GM12878 (cell line): ENCODE results near the gene SEPTIN5. TPM values are rescaled to one million over a fixed set of nuclear protein-coding genes. Genes with fewer than 3 reads are reported as not detected.

Source experiments
- ATAC-seq: fragments of 200-7000 bp; cut with Tn5 transposase; 3 replicates; pipeline ENCODE4 v1.9.1; 2020; ENCODE audit warnings: mild to moderate bottlenecking, moderate library complexity
- BruUV-seq: library from RNA; stranded (reverse); fragments of 400-500 nt; replicated peaks from 2 replicates; lab custom pipeline; 2021; lab: Mats Ljungman, UMichigan
- CTCF ChIA-PET: fragments of 300-600 bp; sonication (Branson Sonifier 250); formaldehyde crosslinking; extraction: SDS; loops from one replicate; lab custom pipeline; 2021; ENCODE audit warnings: inconsistent platforms; lab: Yijun Ruan, JAX
- POLR2A ChIA-PET: fragments of 350-600 bp; formaldehyde crosslinking; extraction: SDS; loops from one replicate; lab custom pipeline; 2021; ENCODE audit warnings: inconsistent platforms; lab: Charles Lee
- RAD21 ChIA-PET: fragments of 300-600 bp; sonication (Branson Sonifier 250); formaldehyde crosslinking; loops from one replicate; lab custom pipeline; 2023; ENCODE audit warnings: antibody characterized with exemption; ENCODE audit not compliant: unreplicated experiment; lab: Charles Lee
- SMC1A ChIA-PET: fragments of 300-600 bp; sonication (Branson Sonifier 250); formaldehyde crosslinking; loops from one replicate; lab custom pipeline; 2023; ENCODE audit not compliant: unreplicated experiment, uncharacterized antibody; lab: Charles Lee
- DNase-seq: peaks from one replicate; pipeline ENCODE4 v3.0.0-alpha.2; 2011; ENCODE audit warnings: low read depth, low spot score
- FAIRE-seq: peaks from 3 replicates; lab custom pipeline; 2011; peaks lifted over from hg19 to GRCh38; lab: Jason Lieb, UNC
- H2AFZ ChIP-seq: 2 replicates; pipeline ENCODE4 v1.6.0; 2011; ENCODE audit warnings: low read depth, low read length, control low read depth; ENCODE audit not compliant: control insufficient read depth
- H3K27ac ChIP-seq: 2 replicates; pipeline ENCODE4 v1.5.1; 2011; ENCODE audit warnings: control low read depth; ENCODE audit not compliant: control insufficient read depth, insufficient read depth
- H3K27me3 ChIP-seq, 2 experiments: replicated peaks in 1 of 2; 2 replicates each; pipeline versions ENCODE4 v1.6.0 to v1.6.1; 2011; ENCODE audit warnings: low read length in 1 of 2; ENCODE audit not compliant: control insufficient read depth in 2 of 2, insufficient read depth in 2 of 2
- H3K36me3 ChIP-seq, 2 experiments: 2 replicates each; pipeline ENCODE4 v1.5.1; 2011; ENCODE audit warnings: low read length in 1 of 2; ENCODE audit not compliant: control insufficient read depth in 2 of 2, insufficient read depth in 2 of 2
- H3K4me1 ChIP-seq: 2 replicates; pipeline ENCODE4 v1.6.1; 2011; ENCODE audit warnings: mild to moderate bottlenecking, low read length, moderate library complexity, mixed read lengths; ENCODE audit not compliant: control insufficient read depth, insufficient read depth
- H3K4me2 ChIP-seq: 2 replicates; pipeline ENCODE4 v1.6.0; 2011; ENCODE audit warnings: control low read depth; ENCODE audit not compliant: control insufficient read depth, insufficient read depth
- H3K4me3 ChIP-seq: fragments of 200-600 bp; sonication (generic); 2 replicates; pipeline ENCODE4 v1.5.1; 2016
- H3K79me2 ChIP-seq: 2 replicates; pipeline ENCODE4 v1.6.0; 2011; ENCODE audit warnings: low read length; ENCODE audit not compliant: control insufficient read depth, insufficient read depth
- H3K9ac ChIP-seq: 2 replicates; pipeline ENCODE4 v1.8.0; 2011; ENCODE audit warnings: low read length, control low read depth, mixed read lengths; ENCODE audit not compliant: control insufficient read depth, insufficient read depth
- H3K9me3 ChIP-seq: replicated peaks from 3 replicates; pipeline ENCODE4 v1.5.1; 2011; ENCODE audit warnings: mild to moderate bottlenecking, low read length; ENCODE audit not compliant: control insufficient read depth, insufficient read depth
- H4K20me1 ChIP-seq: 2 replicates; pipeline ENCODE4 v1.6.0; 2011; ENCODE audit not compliant: control insufficient read depth, insufficient read depth
- RAD51 ChIP-seq: fragments of 450-650 bp; IDR thresholded peaks from 2 replicates; pipeline ENCODE4 v1.6.1; 2016; ENCODE audit warnings: moderate library complexity, mild to moderate bottlenecking, inconsistent platforms
- SUZ12 ChIP-seq: fragments of 200-600 bp; sonication (generic); IDR thresholded peaks from one replicate; pipeline ENCODE4 v1.6.1; 2018; ENCODE audit warnings: antibody characterized with exemption, mild to moderate bottlenecking; ENCODE audit not compliant: unreplicated experiment
- TCF7 ChIP-seq: IDR thresholded peaks from 2 replicates; pipeline ENCODE4 v1.6.1; 2014; ENCODE audit warnings: antibody characterized with exemption, borderline replicate concordance
- WGBS: methylation state at CpG from one replicate; pipeline ENCODE4 v1.1.6; 2016; ENCODE audit warnings: low lambda C conversion rate; ENCODE audit not compliant: insufficient replicate concordance, insufficient coverage; ENCODE audit errors: missing lambda C conversion rate; 5-methylcytosine and 5-hydroxymethylcytosine counted together
- in situ Hi-C: fragments of 300-500 bp; cut with MboI; formaldehyde crosslinking; loops from 9 replicates; pipeline ENCODE4 v1.14.3; 2018; ENCODE audit warnings: mixed read lengths
- intact Hi-C: fragments of 100-400 bp; cut with micrococcal nuclease; formaldehyde crosslinking; loops from one replicate; pipeline ENCODE4 v1.14.2; 2022; ENCODE audit not compliant: unreplicated experiment
- polyA plus RNA-seq, 11 experiments: library from polyadenylated mRNA; depleted of rRNA in 4 of 11; unstranded in 6 of 11; stranded (reverse) in 5 of 11; fragments of >200 nt; fragmentation: Nextera tagmentation in 4 of 11; fragmentation: Illumina TruSeq in 1 of 11; extraction: Ambion mirVana in 4 of 11; extraction: Trizol in 1 of 11; gene quantifications; 1 replicate in 1 of 11; 2 replicates in 10 of 11; pipeline versions ENCODE4 v1.2.1 to v1.2.3, GENCODE V29; 2011 to 2016; ENCODE audit warnings: inconsistent platforms in 2 of 11, missing spikeins in 2 of 11, low read depth in 1 of 11
- total RNA-seq, 4 experiments: library from RNA; depleted of rRNA in 3 of 4; stranded (reverse); fragments of >200 nt in 3 of 4; fragmentation: Illumina TruSeq in 1 of 4; extraction: Trizol in 1 of 4; gene quantifications; 2 replicates each; pipeline versions ENCODE4 v1.2.1 to v1.2.3, GENCODE V29; 2013 to 2021
- TF ChIP-seq, protein P1 (sequence below): fragments of 150-350 bp; IDR thresholded peaks from 2 replicates; pipeline ENCODE4 v1.6.1; 2016; ENCODE audit warnings: low read depth, low read length

SEPTIN5 gene
- total and polyA plus RNA-seq, 10 of the 15 experiments (the other 5 are each of a cell fraction or from before 2014, with no cell fraction given), result 0.13 to 1.1 (median 0.34) TPM; not detected in 5

DNA sequence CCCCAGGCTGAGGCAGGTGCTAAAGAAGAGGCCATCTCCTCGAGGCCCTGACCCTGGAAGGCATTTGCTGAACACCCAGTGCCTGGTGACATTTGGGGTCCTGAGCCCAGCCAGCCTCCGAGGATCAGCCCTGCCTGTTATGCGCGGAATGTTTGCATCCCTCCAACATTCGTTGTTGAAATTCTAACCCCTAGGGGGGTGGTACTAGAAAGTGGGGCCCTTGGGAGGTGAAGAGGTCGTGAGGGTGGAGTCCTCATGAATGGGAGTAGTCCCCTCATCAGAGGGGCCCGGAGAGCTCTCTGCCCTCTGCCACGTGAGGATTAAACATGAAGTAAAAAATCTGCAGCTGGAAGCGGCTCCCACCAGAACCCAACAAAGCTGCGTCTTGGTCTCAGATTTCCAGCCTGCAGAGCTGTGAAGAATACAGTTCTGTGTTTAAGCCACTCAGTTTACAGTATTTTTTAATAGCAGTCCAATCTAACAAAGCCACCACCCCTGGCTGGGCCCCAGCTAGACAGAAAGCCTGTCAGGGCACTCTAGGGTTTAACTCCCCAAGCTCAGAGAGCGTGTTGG lies 35.3 kb upstream of the SEPTIN5 start:
- FAIRE-seq, result no peak
- WGBS, result 28% methylated on average over 11 of the region's 11 CpGs
- Histone ChIP-seq H3K36me3 (no peaks in the 10 kb centered on the region), H3K27ac (no peak overlapping the region), H3K9me3 (no peaks in the 10 kb centered on the region), H3K27me3 (no peaks in the 10 kb centered on the region), H2AFZ (no peak overlapping the region), H3K4me1 (no peaks in the 10 kb centered on the region), H4K20me1 (no peaks in the 10 kb centered on the region), H3K4me3 (no peak overlapping the region), H3K9ac (no peak overlapping the region)
- ATAC-seq, result no peak
- SMC1A ChIA-PET, result no interaction called here
- intact Hi-C loops (no loop called here), in situ Hi-C loops (no loop called here)
- DNase-seq, result no peak
- POLR2A ChIA-PET, result no interaction called here
- no TSS peak for BruUV-seq
- TF ChIP-seq RAD51, result no peak
- no peak for TF ChIP-seq SUZ12
- no peak for TF ChIP-seq TCF7
- TF ChIP-seq, protein P1, sequence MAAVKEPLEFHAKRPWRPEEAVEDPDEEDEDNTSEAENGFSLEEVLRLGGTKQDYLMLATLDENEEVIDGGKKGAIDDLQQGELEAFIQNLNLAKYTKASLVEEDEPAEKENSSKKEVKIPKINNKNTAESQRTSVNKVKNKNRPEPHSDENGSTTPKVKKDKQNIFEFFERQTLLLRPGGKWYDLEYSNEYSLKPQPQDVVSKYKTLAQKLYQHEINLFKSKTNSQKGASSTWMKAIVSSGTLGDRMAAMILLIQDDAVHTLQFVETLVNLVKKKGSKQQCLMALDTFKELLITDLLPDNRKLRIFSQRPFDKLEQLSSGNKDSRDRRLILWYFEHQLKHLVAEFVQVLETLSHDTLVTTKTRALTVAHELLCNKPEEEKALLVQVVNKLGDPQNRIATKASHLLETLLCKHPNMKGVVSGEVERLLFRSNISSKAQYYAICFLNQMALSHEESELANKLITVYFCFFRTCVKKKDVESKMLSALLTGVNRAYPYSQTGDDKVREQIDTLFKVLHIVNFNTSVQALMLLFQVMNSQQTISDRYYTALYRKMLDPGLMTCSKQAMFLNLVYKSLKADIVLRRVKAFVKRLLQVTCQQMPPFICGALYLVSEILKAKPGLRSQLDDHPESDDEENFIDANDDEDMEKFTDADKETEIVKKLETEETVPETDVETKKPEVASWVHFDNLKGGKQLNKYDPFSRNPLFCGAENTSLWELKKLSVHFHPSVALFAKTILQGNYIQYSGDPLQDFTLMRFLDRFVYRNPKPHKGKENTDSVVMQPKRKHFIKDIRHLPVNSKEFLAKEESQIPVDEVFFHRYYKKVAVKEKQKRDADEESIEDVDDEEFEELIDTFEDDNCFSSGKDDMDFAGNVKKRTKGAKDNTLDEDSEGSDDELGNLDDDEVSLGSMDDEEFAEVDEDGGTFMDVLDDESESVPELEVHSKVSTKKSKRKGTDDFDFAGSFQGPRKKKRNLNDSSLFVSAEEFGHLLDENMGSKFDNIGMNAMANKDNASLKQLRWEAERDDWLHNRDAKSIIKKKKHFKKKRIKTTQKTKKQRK, result no peak
- TF ChIP-seq, all 136 proteins: peak for 0
- CTCF ChIA-PET, result interaction anchor here (0.9 to 1.8 kb wide), 5 partner anchors 9 to 231 kb away, joined by 3 to 5 read pairs (median 3); no protein-coding TSS in a partner anchor
- H3K79me2 ChIP-seq, result no peaks in the 10 kb centered on the region
- RAD21 ChIA-PET, result no interaction called here
- H3K4me2 ChIP-seq, result no peak overlapping the region
